HL-60 (cell line): ENCODE results near the gene PCDHAC2.

Source experiments
- GABPA ChIP-seq: IDR thresholded peaks from 2 replicates; pipeline ENCODE4 v1.6.1; 2012; ENCODE audit warnings: low read depth
- POLR2AphosphoS5 ChIP-seq: IDR thresholded peaks from 2 replicates; pipeline ENCODE4 v1.6.1; 2012; ENCODE audit warnings: low read depth
- TF ChIP-seq, protein P1 (sequence below): IDR thresholded peaks from one replicate; pipeline ENCODE4 v1.5.1; 2011; ENCODE audit warnings: low read length, control low read depth, inconsistent platforms; ENCODE audit not compliant: insufficient read depth
- TF ChIP-seq, protein P2 (sequence below): IDR thresholded peaks from 2 replicates; pipeline ENCODE4 v1.6.1; 2012; ENCODE audit warnings: low read depth; ENCODE audit not compliant: insufficient replicate concordance

- TF ChIP-seq, protein P1, sequence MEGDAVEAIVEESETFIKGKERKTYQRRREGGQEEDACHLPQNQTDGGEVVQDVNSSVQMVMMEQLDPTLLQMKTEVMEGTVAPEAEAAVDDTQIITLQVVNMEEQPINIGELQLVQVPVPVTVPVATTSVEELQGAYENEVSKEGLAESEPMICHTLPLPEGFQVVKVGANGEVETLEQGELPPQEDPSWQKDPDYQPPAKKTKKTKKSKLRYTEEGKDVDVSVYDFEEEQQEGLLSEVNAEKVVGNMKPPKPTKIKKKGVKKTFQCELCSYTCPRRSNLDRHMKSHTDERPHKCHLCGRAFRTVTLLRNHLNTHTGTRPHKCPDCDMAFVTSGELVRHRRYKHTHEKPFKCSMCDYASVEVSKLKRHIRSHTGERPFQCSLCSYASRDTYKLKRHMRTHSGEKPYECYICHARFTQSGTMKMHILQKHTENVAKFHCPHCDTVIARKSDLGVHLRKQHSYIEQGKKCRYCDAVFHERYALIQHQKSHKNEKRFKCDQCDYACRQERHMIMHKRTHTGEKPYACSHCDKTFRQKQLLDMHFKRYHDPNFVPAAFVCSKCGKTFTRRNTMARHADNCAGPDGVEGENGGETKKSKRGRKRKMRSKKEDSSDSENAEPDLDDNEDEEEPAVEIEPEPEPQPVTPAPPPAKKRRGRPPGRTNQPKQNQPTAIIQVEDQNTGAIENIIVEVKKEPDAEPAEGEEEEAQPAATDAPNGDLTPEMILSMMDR = no peak
- TF ChIP-seq, protein P2, sequence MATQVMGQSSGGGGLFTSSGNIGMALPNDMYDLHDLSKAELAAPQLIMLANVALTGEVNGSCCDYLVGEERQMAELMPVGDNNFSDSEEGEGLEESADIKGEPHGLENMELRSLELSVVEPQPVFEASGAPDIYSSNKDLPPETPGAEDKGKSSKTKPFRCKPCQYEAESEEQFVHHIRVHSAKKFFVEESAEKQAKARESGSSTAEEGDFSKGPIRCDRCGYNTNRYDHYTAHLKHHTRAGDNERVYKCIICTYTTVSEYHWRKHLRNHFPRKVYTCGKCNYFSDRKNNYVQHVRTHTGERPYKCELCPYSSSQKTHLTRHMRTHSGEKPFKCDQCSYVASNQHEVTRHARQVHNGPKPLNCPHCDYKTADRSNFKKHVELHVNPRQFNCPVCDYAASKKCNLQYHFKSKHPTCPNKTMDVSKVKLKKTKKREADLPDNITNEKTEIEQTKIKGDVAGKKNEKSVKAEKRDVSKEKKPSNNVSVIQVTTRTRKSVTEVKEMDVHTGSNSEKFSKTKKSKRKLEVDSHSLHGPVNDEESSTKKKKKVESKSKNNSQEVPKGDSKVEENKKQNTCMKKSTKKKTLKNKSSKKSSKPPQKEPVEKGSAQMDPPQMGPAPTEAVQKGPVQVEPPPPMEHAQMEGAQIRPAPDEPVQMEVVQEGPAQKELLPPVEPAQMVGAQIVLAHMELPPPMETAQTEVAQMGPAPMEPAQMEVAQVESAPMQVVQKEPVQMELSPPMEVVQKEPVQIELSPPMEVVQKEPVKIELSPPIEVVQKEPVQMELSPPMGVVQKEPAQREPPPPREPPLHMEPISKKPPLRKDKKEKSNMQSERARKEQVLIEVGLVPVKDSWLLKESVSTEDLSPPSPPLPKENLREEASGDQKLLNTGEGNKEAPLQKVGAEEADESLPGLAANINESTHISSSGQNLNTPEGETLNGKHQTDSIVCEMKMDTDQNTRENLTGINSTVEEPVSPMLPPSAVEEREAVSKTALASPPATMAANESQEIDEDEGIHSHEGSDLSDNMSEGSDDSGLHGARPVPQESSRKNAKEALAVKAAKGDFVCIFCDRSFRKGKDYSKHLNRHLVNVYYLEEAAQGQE = no peak
- TF ChIP-seq GABPA = no peak
- no peak for TF ChIP-seq POLR2AphosphoS5
Observed at GRCh38 chr5:140982083-140982716, 15.9 kb downstream of the PCDHAC2 start.
